ENCODE results near the gene OR5J2.

- no peak for TF ChIP-seq RAD21 (IDR thresholded peaks at IDR 0.05; ENCODE audit: low read depth)
- TF ChIP-seq REST (IDR thresholded peaks at IDR 0.05; ENCODE audit: low read depth) = no peak
- no peak for TF ChIP-seq TCF12 (IDR thresholded peaks at IDR 0.05; ENCODE audit: low read depth)
- TF ChIP-seq EGR1 (IDR thresholded peaks at IDR 0.05) = no peak
- no peak for TF ChIP-seq NFIC (IDR thresholded peaks at IDR 0.05)
- TF ChIP-seq EP300 (IDR thresholded peaks at IDR 0.05; ENCODE audit: borderline replicate concordance) = no peak
Measured at GRCh38 chr11:56163804-56164203, 12.6 kb upstream of the OR5J2 start.
